DMS114 treated with DMSO at 0.1 percent for 48 hours (cell line): Measurements from ENCODE around the gene CENPVL3.
"Not testable (repeated sequence)": the region's sequence is repeated elsewhere in the genome, so short reads cannot be mapped to it uniquely, and the experiment has no call there.

Source experiments
- DNase-seq: peaks from one replicate; lab custom pipeline; 2025; ENCODE audit not compliant: unreplicated experiment; lab: John Stamatoyannopoulos, UW

The CENPVL3 gene

GRCh38 chrX:51618241-51619155 is at the start of gene CENPVL3:
Gene CENPVL3 (minus strand): TSS chrX:51618912. CDS start chrX:51618873, 39 bp downstream.
- DNase-seq = peak; percentile 54

- DNase-seq = no peak
Measured at GRCh38 chrX:51665981-51666380, 47.3 kb upstream of the CENPVL3 start.

- no peak for DNase-seq
Measured at GRCh38 chrX:51643377-51643776, 24.7 kb upstream of the CENPVL3 start.

- peak; percentile 46 for DNase-seq
Measured at GRCh38 chrX:51641421-51642021, 22.8 kb upstream of the CENPVL3 start.

GRCh38 chrX:51636511-51636910 is 17.8 kb upstream of the CENPVL3 start:
- not testable (repeated sequence) for DNase-seq

- DNase-seq = peak; percentile 13
Measured at GRCh38 chrX:51614353-51615012, 4.2 kb downstream of the CENPVL3 start.

GRCh38 chrX:51608766-51609165 is 9.9 kb downstream of the CENPVL3 start:
- no peak for DNase-seq

- DNase-seq = no peak
Measured at GRCh38 chrX:51608126-51608525, 10.6 kb downstream of the CENPVL3 start.

GRCh38 chrX:51606446-51606845 is 12.3 kb downstream of the CENPVL3 start:
- no peak for DNase-seq

- DNase-seq = no peak
Measured at GRCh38 chrX:51598899-51599298, 19.8 kb downstream of the CENPVL3 start.

- no peak for DNase-seq
Measured at GRCh38 chrX:51571874-51572273, 46.8 kb downstream of the CENPVL3 start.

- DNase-seq = no peak
Measured at GRCh38 chrX:51569561-51569960, 49.2 kb downstream of the CENPVL3 start.

GRCh38 chrX:51568586-51568985 is 50.1 kb downstream of the CENPVL3 start:
- no peak for DNase-seq
